ENCODE results near the gene FSTL3. TPM values are rescaled to one million over a fixed set of nuclear protein-coding genes. Genes with fewer than 3 reads are reported as not detected.

Gene FSTL3
- total RNA-seq, 1 experiment from 2014 or later, result 6.8 TPM

GRCh38 chr19:670609-671075 is 5.5 kb upstream of the FSTL3 start:
- peaks cover 0 to 4% of the 10 kb centered on the region in 2 experiments; a peak in 2 of 4 replicates for H3K4me1 Mint-ChIP-seq
- no peak overlapping the region for H2BK5ac ChIP-seq (ENCODE audit: insufficient read length, low read length)
- no CpG with 5 or more reads among the region's 9 CpGs for WGBS (ENCODE audit: extremely low coverage, insufficient read length, low lambda C conversion rate)
- H3K27ac Mint-ChIP-seq, result no peak overlapping the region
- no peak overlapping the region for H2AFZ ChIP-seq (ENCODE audit: low read length)
- H2BK12ac ChIP-seq (ENCODE audit: insufficient read length, low read depth, low read length), result no peak overlapping the region
- no peaks in the 10 kb centered on the region for H4K20me1 ChIP-seq (ENCODE audit: control insufficient read depth, insufficient read depth, insufficient read length)
- H3K14ac ChIP-seq (ENCODE audit: insufficient read depth, low read length), result no peak overlapping the region
- H3K4me2 ChIP-seq (ENCODE audit: insufficient read depth, insufficient read length, low read length), result no peak overlapping the region
- H3K9me3 ChIP-seq (ENCODE audit: control insufficient read depth, low read depth, low read length), result no peaks in the 10 kb centered on the region
- peaks cover 10 to 12% of the 10 kb centered on the region in 2 experiments for H3K9me3 Mint-ChIP-seq
- H3K79me1 ChIP-seq (ENCODE audit: insufficient read depth, low read depth, low read length, poor library complexity, severe bottlenecking), result no peaks in the 10 kb centered on the region
- no peak overlapping the region for H3K4me3 Mint-ChIP-seq
- H3K18ac ChIP-seq (ENCODE audit: insufficient read length, low read depth, low read length), result no peak overlapping the region
- H3K23me2 ChIP-seq (ENCODE audit: insufficient read length, low read depth, low read length, poor library complexity, severe bottlenecking), result no peaks in the 10 kb centered on the region
- no peaks in the 10 kb centered on the region for H3K36me3 Mint-ChIP-seq (ENCODE audit: insufficient read depth in 1 of 3, low read depth in 3 of 3)
- H3K4me1 ChIP-seq (ENCODE audit: insufficient read depth, low read length), result no peaks in the 10 kb centered on the region
- H3K27me3 ChIP-seq (ENCODE audit: insufficient read depth, low read length), result no peaks in the 10 kb centered on the region
- H2BK15ac ChIP-seq (ENCODE audit: low read depth, low read length), result no peak overlapping the region
- no peak overlapping the region for H4K91ac ChIP-seq (ENCODE audit: insufficient read length, low read depth, low read length)
- H2BK120ac ChIP-seq (ENCODE audit: low read depth, low read length, poor library complexity, severe bottlenecking), result no peak overlapping the region
- H2AK5ac ChIP-seq (ENCODE audit: insufficient read length, low read length), result no peak overlapping the region
- no peak overlapping the region for H3K9ac ChIP-seq (ENCODE audit: extremely low read depth, insufficient read length, low read length)
- H3K79me2 ChIP-seq (ENCODE audit: insufficient read depth, low read length), result no peaks in the 10 kb centered on the region
- peaks cover 52% of the 10 kb centered on the region for H3K27me3 Mint-ChIP-seq (ENCODE audit: low read depth)
- DNase-seq, result peak; percentile 63
- H2BK20ac ChIP-seq (ENCODE audit: low read depth, low read length, poor library complexity, severe bottlenecking), result no peak overlapping the region
- H4K5ac ChIP-seq (ENCODE audit: insufficient read length, low read depth, low read length), result no peak overlapping the region
- no peak overlapping the region for H3T11ph ChIP-seq (ENCODE audit: low read length)
- H3K56ac ChIP-seq (ENCODE audit: insufficient read length, low read depth, low read length), result no peak overlapping the region
- TF ChIP-seq, protein P1, sequence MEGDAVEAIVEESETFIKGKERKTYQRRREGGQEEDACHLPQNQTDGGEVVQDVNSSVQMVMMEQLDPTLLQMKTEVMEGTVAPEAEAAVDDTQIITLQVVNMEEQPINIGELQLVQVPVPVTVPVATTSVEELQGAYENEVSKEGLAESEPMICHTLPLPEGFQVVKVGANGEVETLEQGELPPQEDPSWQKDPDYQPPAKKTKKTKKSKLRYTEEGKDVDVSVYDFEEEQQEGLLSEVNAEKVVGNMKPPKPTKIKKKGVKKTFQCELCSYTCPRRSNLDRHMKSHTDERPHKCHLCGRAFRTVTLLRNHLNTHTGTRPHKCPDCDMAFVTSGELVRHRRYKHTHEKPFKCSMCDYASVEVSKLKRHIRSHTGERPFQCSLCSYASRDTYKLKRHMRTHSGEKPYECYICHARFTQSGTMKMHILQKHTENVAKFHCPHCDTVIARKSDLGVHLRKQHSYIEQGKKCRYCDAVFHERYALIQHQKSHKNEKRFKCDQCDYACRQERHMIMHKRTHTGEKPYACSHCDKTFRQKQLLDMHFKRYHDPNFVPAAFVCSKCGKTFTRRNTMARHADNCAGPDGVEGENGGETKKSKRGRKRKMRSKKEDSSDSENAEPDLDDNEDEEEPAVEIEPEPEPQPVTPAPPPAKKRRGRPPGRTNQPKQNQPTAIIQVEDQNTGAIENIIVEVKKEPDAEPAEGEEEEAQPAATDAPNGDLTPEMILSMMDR (conservative IDR thresholded peaks at IDR 0.05), result peak; percentile 56
- H4K8ac ChIP-seq (replicated peaks; ENCODE audit: insufficient read length, low read depth, low read length), result no peak overlapping the region
- H3K27ac ChIP-seq (ENCODE audit: insufficient read length, low read depth, low read length), result no peak overlapping the region
- H3K4ac ChIP-seq (ENCODE audit: low read depth, low read length), result no peak overlapping the region
- H3K23ac ChIP-seq (ENCODE audit: insufficient read length, low read depth, low read length), result no peak overlapping the region

Measured in H9 (cell line).